ENCODE results near the gene CACTIN.

GRCh38 chr19:3610745-3611717, 15.6 kb downstream of the CACTIN start:
- TF ChIP-seq CTCF (IDR thresholded peaks at IDR 0.05), result no peak
- no peak for TF ChIP-seq POLR2A (IDR thresholded peaks at IDR 0.05)

Data from suprapubic skin (tissue), 3 donors.